GM12874 (cell line): ENCODE data around the gene ATP9B.

Source experiments
- TF ChIP-seq, protein P1 (sequence below): IDR thresholded peaks from 2 replicates; pipeline ENCODE4 v1.5.1; 2011; ENCODE audit warnings: low read depth, mild to moderate bottlenecking, control low read depth, low read length, moderate library complexity; ENCODE audit not compliant: insufficient read depth

The ATP9B gene

GRCh38 chr18:79258447-79258846, 189.3 kb downstream of the ATP9B start:
- TF ChIP-seq, protein P1, sequence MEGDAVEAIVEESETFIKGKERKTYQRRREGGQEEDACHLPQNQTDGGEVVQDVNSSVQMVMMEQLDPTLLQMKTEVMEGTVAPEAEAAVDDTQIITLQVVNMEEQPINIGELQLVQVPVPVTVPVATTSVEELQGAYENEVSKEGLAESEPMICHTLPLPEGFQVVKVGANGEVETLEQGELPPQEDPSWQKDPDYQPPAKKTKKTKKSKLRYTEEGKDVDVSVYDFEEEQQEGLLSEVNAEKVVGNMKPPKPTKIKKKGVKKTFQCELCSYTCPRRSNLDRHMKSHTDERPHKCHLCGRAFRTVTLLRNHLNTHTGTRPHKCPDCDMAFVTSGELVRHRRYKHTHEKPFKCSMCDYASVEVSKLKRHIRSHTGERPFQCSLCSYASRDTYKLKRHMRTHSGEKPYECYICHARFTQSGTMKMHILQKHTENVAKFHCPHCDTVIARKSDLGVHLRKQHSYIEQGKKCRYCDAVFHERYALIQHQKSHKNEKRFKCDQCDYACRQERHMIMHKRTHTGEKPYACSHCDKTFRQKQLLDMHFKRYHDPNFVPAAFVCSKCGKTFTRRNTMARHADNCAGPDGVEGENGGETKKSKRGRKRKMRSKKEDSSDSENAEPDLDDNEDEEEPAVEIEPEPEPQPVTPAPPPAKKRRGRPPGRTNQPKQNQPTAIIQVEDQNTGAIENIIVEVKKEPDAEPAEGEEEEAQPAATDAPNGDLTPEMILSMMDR, result no peak

DNA sequence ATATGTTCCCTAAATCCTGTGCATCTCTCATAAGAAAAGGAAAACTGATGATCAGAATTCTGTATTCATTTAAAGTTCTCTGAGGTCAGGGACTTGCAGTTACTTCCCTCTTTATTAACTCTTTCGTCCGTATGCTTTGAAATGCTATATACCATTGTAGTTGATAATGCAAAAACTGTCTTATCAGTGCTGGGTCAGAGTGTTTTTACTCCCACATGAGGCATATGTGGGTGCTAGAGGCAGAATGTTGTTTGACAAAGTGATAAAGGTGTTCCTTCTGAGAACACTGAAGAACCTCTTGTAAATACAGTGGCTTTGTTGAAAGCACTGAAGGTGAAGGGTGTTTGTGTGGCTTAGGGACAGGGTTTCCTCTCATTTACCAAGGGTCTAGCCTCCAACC, 190.0 kb downstream of the ATP9B start:
- TF ChIP-seq, protein P1, result no peak

DNA sequence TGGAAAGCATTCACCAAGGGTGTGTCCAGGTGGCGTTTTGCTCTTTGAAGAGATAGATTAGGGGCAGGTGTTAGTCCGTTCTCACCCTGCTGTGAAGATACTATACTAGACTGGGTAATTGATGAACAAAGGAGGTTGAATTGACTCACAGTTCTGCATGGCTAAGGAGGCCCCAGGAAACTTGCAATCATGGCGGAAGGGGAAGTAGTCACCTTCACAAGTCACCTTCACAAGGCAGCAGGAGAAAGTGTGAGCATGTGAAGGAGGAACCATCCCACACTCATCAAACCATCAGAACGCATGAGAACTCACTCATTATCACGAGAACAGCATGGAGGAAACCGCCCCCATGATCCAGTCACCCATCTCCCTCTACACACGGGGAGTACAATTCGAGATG, 190.8 kb downstream of the ATP9B start:
- TF ChIP-seq, protein P1, result no peak

DNA sequence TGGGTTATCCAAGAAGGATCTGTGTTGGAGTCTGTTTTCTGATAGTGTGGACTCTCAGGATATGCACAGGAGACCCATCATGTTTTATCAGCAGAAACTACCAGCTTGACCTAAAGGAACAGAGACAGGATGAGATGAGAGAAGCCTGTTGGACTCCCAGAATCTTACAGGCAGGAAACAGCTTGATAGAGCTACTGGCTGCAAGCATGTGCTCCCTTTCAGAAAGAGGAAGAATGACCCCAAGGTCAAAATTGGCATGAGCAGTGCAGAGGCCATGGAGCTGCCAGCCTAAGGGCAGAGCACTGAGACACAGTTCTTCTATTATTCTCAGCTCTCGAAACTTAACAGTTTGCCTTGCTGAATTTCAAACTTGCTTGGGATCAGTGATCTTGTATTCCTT, 191.3 kb downstream of the ATP9B start:
- TF ChIP-seq, protein P1, result no peak

DNA sequence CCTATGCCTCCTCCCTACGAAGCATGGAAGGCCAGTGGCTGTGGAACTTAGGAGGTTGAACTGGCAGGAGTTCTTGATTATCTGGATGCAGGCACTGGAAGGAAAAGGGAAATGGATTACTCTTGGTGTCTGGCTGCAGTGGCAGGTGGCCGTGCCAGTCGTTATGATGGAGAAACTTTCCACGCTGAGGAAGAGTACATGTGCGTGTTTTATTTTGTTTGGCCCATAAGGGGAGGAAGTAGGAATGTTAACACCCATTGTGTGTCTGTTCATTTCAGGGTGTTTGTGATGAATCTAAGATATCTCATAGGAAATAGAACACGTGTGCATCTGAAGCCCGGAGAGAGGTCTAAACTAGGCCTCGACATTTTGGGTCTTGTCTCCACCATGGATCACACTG, 203.7 kb downstream of the ATP9B start:
- TF ChIP-seq, protein P1, result no peak

- TF ChIP-seq, protein P1, result no peak
Measured at GRCh38 chr18:79274823-79275222, 205.6 kb downstream of the ATP9B start.

DNA sequence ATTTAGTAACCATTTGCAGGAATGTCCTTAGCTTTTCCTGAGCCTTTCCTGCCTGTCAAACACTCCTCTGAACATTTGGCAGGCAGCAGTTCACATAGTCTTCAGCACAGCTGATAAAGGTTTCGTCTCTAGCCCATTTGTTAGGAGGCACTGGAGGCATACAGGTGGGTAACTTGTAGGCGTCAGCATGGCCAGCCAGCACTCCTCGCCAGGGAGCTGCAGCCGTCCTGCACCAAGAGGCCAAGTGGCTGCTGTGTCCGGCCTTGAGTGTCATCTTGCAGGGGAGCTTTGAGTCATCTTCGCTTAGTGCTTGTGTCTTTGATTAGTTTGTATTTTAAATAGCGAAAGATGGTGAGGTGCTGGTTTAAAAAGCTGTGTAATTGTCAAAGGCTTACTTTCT, 206.3 kb downstream of the ATP9B start:
- TF ChIP-seq, protein P1, result no peak

GRCh38 chr18:79275992-79276391, 206.8 kb downstream of the ATP9B start:
- TF ChIP-seq, protein P1, result no peak
